Stimulated activated CD4-positive, alpha-beta T cell treated with anti-CD3 and anti-CD28 coated beads, Interleukin-2, amount 100 ng/mL, for 24 hours (primary cell): ENCODE results near the gene RAPGEF2.
"Not testable (repeated sequence)": the region's sequence is repeated elsewhere in the genome, so short reads cannot be mapped to it uniquely, and the experiment has no call there.

Source experiments
- DNase-seq, 2 donors: peaks; one replicate each; pipeline ENCODE4 v3.0.0-alpha.2; 2020

Gene RAPGEF2

GRCh38 chr4:159098482-159099127 lies 4.3 kb upstream of the RAPGEF2 start:
- DNase-seq = no peak

GRCh38 chr4:159101988-159102621 lies 774 bp upstream of the RAPGEF2 start:
- no peak for DNase-seq

DNA sequence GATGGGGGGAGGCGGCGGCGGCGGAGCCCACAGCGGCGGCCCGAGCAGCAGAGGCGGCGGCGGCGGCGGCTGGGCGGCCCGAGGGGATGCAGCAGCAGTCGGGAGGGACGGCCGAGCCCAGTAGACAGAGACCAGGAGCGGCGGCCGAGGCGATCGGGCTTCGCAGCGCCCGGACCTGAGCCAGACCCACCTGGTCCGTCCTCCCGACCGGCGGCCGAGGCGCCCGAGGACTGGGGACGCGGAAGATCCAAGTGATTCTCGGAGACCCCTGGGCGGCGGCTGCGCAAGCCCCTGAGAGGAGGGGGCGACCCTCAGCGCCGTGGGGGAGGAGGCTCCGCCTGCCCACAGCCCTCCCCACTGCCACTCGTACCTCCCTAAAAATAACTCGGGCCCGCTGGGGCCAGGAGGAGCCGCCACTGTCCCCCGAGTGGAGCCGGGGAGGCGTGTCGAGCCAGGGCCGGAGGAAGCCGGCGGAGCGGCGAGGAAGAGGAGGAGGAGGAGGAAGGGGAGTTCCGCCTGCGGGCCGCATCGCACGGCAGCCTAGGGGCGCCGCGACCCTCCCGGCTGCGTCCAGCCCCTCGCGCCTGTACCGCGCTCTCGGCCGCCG lies 608 bp downstream of the RAPGEF2 start:
- DNase-seq = peak; percentile 48 to 56

- DNase-seq = no peak
These were observed 2.0 kb downstream of the RAPGEF2 start for GRCh38 chr4:159104694-159105414.

- DNase-seq = peak; percentile 25 to 43
These were observed 2.9 kb downstream of the RAPGEF2 start for GRCh38 chr4:159105761-159106243.

GRCh38 chr4:159106636-159107035 lies 3.8 kb downstream of the RAPGEF2 start:
- DNase-seq = no peak

- no peak for DNase-seq
These were observed 4.5 kb downstream of the RAPGEF2 start for GRCh38 chr4:159107203-159107925.

GRCh38 chr4:159108124-159108523 lies 5.2 kb downstream of the RAPGEF2 start:
- no peak for DNase-seq

- no peak for DNase-seq
These were observed 8.1 kb downstream of the RAPGEF2 start for GRCh38 chr4:159110961-159111360.

- DNase-seq = no peak
These were observed 8.5 kb downstream of the RAPGEF2 start for GRCh38 chr4:159111416-159111815.

DNA sequence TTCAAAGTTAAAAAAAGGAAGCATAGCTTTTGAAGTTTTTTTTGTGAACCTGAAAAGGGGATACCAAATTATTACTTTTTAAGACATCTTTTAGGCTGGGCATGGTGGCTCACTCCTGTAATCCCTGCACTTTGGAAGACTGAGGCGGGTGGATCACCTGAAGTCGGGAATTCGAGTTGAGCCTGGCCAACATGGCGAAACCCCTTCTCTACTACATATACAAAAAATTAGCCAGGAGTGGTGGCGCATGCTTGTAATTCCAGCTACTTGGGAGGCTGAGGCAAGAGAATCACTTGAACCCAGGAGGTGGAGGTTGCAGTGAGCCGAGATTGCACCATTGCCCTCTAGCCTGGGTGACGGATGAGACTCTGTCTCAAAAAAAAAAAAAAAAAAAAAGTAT lies 10.5 kb downstream of the RAPGEF2 start:
- not testable (repeated sequence) for DNase-seq

DNA sequence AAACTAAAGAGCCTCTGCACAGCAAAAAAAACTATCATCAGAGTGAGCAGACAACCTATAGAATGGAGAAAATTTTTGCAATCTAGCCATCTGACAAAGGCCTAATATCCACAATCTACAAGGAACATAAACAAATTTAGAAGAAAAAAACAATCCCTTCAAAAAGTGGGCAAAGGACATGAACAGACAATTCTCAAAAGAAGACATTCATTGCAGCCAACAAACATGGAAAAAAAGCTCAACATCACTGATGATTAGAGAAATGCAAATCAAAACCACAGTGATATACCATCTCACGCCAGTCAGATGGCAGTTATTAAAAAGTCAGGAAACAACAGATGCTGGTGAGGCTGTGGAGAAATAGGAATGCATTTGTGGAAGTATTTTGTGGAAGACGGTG lies 13.2 kb downstream of the RAPGEF2 start:
- not testable (repeated sequence) for DNase-seq

- not testable (repeated sequence) for DNase-seq
These were observed 13.8 kb downstream of the RAPGEF2 start for GRCh38 chr4:159116693-159117092.

DNA sequence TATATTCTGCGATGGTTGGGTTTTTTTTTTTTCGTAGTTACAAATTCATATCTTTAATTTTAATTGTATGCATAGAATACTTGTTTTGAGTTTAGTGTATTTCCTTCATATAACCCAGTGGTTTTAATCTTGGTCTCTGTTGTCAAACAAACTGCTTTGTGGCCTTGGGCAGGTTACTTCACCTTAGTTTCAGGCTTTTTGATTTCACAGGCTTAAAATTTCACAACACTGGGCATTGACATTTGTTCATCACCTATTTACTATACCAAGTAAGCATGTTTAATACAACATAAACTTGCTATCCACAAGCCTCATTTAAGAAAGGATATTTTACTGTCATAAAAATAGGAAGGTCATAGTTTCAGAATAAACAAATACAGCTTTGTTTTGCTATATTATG lies 14.7 kb downstream of the RAPGEF2 start:
- no peak for DNase-seq

DNA sequence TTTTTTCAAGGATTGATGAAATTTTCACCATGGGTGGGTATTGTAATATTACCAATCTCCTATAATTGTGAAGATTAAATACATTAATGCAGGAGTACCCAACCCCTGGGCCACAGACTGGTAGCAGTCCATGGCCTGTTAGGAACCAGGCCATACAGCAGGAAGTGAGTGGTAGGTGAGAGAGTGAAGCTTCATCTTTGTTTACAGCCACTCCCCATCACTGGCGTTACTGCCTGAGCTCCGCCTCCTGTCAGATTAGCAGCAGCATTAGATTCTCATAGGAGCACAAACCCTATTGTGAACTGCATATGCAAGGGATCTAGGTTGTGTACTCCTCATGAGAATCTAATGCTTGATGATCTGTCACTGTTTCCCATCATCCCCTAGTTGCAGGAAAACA lies 15.1 kb downstream of the RAPGEF2 start:
- DNase-seq = no peak

- DNase-seq = no peak
These were observed 18.5 kb downstream of the RAPGEF2 start for GRCh38 chr4:159121371-159121770.

DNA sequence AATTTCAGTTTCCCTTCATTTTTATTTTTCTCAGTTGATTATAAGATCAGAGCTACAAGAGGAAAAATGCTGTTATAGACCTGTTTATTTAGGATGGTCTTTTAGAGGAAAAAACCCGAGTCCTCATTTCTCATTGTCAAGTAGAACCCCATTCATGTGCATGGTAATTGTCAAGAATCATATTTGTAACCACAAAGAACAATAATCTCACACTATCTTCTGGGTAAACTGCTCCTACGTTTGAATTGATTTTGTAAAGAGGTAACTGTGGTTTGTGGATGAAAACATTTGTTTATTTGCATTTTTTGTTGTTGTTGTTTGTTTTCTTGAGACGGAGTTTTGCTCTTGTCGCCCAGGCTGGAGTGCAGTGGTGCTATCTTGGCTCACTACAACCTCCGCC lies 23.8 kb downstream of the RAPGEF2 start:
- no peak for DNase-seq

- no peak for DNase-seq
These were observed 25.1 kb downstream of the RAPGEF2 start for GRCh38 chr4:159127745-159128518.

DNA sequence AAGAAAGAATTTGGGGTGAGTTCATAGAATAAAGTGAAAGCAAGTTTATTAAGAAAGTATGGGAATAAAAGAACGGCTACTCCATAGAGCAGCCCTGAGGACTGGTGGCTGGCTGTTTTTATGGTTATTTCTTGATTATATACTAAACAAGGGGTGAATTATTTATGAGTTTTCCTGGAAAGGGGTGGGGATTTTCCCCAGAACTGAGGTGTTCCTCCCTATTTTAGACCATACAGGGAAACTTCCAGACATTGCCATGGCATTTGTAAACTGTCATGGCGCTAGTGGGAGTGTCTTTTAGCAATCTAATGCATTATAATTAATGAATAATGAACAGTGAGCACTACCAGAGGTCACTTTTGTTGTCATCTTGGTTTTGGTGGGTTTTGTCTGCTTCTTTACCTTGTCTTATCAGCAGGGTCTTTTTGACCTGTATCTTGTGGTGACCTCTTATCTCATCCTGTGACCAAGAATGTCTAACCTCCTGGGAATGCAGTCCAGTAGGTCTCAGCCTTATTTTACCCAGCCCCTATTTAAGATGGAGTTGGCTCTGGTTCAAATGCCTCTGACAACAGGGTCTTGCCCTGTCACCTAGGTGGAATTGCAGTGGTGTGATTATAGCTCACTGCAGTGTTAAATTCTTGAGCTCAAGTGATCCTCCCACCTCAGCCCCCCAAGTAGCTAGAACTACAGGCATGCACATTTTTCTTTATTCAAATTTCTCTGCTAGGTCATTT lies 27.1 kb downstream of the RAPGEF2 start:
- DNase-seq = no peak

DNA sequence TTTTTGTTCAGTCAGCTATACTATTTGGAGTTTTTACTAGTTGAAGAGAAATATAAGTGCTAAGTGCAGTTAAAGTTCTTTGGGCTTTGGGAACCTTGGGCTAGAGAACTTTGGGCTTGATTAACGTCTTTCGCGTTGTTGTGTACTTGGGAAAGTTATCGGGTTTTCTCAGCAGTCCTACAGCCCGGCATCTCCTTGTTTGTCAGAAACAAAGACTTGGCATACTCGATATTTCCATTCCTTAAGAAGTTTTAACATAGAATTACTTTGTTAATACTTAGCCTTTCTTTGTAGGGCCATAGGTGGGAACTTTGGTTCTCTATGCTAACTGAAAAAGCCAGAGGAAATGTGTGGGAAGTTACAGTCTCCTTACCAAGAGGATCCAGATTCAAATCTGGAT lies 28.7 kb downstream of the RAPGEF2 start:
- DNase-seq = no peak

GRCh38 chr4:159134429-159134828 lies 31.6 kb downstream of the RAPGEF2 start:
- no peak for DNase-seq
